AG08395 (cell line): ENCODE data around the gene CACNA1G.

Source experiments
- DNase-seq: peaks from one replicate; pipeline ENCODE4 v3.0.0; 2012; ENCODE audit warnings: mixed read lengths, low spot score

Gene CACNA1G

GRCh38 chr17:50560185-50560824, at the start of gene CACNA1G:
Gene CACNA1G, plus strand, starts transcription at chr17:50560715. Its CDS starts 745 bp downstream, at chr17:50561460.
- peak; percentile 97 for DNase-seq

- no peak for DNase-seq
Observed at GRCh38 chr17:50511058-50511457, 49.5 kb upstream of the CACNA1G start.

GRCh38 chr17:50513495-50513894, 47.0 kb upstream of the CACNA1G start:
- DNase-seq, result no peak

- DNase-seq, result no peak
Observed at GRCh38 chr17:50514388-50514787, 46.1 kb upstream of the CACNA1G start.

- DNase-seq, result peak; percentile 44
Observed at GRCh38 chr17:50514936-50515702, 45.4 kb upstream of the CACNA1G start.

GRCh38 chr17:50517011-50517410, 43.5 kb upstream of the CACNA1G start:
- no peak for DNase-seq

- no peak for DNase-seq
Observed at GRCh38 chr17:50517504-50518383, 42.8 kb upstream of the CACNA1G start.

- DNase-seq, result no peak
Observed at GRCh38 chr17:50518384-50519023, 42.0 kb upstream of the CACNA1G start.

- DNase-seq, result no peak
Observed at GRCh38 chr17:50519141-50519834, 41.2 kb upstream of the CACNA1G start.

GRCh38 chr17:50520483-50520882, 40.0 kb upstream of the CACNA1G start:
- no peak for DNase-seq

- no peak for DNase-seq
Observed at GRCh38 chr17:50521514-50521913, 39.0 kb upstream of the CACNA1G start.

GRCh38 chr17:50522766-50523165, 37.7 kb upstream of the CACNA1G start:
- no peak for DNase-seq

- DNase-seq, result no peak
Observed at GRCh38 chr17:50523208-50523607, 37.3 kb upstream of the CACNA1G start.

GRCh38 chr17:50524838-50525237, 35.7 kb upstream of the CACNA1G start:
- no peak for DNase-seq

- DNase-seq, result no peak
Observed at GRCh38 chr17:50527155-50527762, 33.3 kb upstream of the CACNA1G start.

GRCh38 chr17:50527949-50528474, 32.5 kb upstream of the CACNA1G start:
- DNase-seq, result no peak

GRCh38 chr17:50529849-50530248, 30.7 kb upstream of the CACNA1G start:
- DNase-seq, result no peak

- DNase-seq, result no peak
Observed at GRCh38 chr17:50531428-50532025, 29.0 kb upstream of the CACNA1G start.

GRCh38 chr17:50532452-50533024, 28.0 kb upstream of the CACNA1G start, which contains the start of gene EPN3:
Gene EPN3, plus strand, starts transcription at chr17:50532735. Its CDS starts 3,822 bp downstream, at chr17:50536557.
- no peak for DNase-seq

- DNase-seq, result no peak
Observed at GRCh38 chr17:50533185-50533584, 27.3 kb upstream of the CACNA1G start.
